ENCODE measurements around the gene ENO1.
A peak's percentile ranks its signal among the peaks of the same experiment; 100 is the strongest.
"Not testable (repeated sequence)": the region's sequence is repeated elsewhere in the genome, so short reads cannot be mapped to it uniquely, and the experiment has no call there.

ENO1 gene

DNA sequence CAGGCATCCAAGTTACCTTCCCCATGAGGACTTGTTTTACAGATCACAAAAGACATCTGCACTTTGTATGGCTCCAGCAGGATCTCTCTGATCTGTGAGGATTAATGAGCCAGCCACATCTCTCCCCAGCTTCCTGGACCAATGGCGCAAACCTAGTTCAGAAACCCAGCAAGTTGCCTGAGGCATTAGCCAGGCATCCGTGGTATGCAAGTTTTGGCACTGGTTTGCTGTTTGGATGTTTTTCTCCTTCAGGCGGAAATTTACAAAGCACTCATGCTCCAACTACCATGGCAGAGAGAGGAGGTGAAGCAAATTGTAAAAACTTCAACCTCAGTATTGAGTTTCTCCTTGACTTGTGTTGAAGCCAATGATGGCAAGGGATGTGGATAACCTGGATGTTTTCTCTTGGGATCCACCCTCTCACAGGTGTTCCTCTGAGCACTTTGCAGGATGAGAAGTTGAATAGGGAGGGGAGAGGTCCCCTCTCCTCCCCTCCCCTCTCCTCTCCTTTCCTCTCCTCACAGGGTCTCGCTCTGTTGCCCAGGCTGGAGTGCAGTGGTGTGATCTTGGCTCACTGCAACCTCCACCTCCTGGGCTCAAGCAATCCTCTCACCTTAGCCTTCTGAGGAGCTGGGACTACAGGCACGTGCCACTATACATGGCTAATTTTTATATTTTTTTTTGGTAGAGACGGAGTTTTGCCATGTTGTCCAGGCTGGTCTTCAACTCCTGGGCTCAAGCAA, 25.6 kb upstream of the ENO1 start:
- TF ChIP-seq, protein P1, sequence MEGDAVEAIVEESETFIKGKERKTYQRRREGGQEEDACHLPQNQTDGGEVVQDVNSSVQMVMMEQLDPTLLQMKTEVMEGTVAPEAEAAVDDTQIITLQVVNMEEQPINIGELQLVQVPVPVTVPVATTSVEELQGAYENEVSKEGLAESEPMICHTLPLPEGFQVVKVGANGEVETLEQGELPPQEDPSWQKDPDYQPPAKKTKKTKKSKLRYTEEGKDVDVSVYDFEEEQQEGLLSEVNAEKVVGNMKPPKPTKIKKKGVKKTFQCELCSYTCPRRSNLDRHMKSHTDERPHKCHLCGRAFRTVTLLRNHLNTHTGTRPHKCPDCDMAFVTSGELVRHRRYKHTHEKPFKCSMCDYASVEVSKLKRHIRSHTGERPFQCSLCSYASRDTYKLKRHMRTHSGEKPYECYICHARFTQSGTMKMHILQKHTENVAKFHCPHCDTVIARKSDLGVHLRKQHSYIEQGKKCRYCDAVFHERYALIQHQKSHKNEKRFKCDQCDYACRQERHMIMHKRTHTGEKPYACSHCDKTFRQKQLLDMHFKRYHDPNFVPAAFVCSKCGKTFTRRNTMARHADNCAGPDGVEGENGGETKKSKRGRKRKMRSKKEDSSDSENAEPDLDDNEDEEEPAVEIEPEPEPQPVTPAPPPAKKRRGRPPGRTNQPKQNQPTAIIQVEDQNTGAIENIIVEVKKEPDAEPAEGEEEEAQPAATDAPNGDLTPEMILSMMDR (IDR thresholded peaks at IDR 0.05; ENCODE audit: low read depth, low read length), result no peak
- peak; percentile 88 for DNase-seq (ENCODE audit: extremely low read depth, low read depth)

DNA sequence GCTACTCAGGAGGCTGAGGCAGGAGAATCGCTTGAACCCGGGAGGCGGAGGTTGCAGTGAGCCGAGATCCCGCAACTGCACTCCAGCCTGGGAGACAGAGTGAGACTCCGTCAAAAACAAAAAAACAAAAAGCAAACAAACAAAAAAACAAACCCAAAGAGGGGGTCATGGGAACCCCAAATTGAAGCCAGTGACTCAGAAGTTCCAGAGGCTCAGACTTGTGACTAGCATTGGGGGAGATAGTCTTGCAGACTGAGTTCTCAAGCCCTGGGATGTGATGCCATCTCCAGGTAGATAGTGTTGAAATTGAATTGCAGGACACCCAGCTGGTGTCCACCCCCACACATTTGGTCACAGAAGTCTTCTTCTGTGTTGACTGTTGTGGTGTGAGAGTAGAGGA, 24.9 kb upstream of the ENO1 start:
- TF ChIP-seq, protein P1 (IDR thresholded peaks at IDR 0.05; ENCODE audit: low read depth, low read length), result no peak
- DNase-seq (ENCODE audit: extremely low read depth, low read depth), result no peak

GRCh38 chr1:8902765-8903164, 24.3 kb upstream of the ENO1 start:
- TF ChIP-seq, protein P1 (IDR thresholded peaks at IDR 0.05; ENCODE audit: low read depth, low read length), result peak; percentile 12
- DNase-seq (ENCODE audit: extremely low read depth, low read depth), result no peak

- DNase-seq (ENCODE audit: extremely low read depth, low read depth), result not testable (repeated sequence)
Measured at GRCh38 chr1:8900684-8901083, 22.2 kb upstream of the ENO1 start.

GRCh38 chr1:8899046-8899445, 20.6 kb upstream of the ENO1 start:
- no peak for DNase-seq (ENCODE audit: extremely low read depth, low read depth)
- TF ChIP-seq, protein P1 (IDR thresholded peaks at IDR 0.05; ENCODE audit: low read depth, low read length), result no peak

- DNase-seq (ENCODE audit: extremely low read depth, low read depth), result not testable (repeated sequence)
Measured at GRCh38 chr1:8898418-8898817, 19.9 kb upstream of the ENO1 start.

DNA sequence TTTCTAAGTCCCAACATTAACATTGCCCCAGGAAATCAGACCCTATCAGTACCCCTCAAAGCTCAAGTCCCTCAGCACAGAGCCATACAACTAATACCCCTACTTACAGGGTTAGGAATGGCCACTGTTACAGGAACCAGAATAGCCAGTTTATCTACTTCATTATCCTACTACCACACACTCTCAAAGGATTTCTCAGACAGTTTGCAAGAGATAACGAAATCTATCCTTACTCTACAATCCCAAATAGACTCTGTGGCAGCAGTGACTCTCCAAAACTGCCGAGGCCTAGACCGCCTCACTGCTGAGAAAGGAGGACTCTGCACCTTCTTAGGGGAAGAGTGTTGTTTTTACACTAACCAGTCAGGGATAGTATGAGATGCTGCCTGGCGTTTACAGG, 19.0 kb upstream of the ENO1 start:
- not testable (repeated sequence) for DNase-seq (ENCODE audit: extremely low read depth, low read depth)

DNA sequence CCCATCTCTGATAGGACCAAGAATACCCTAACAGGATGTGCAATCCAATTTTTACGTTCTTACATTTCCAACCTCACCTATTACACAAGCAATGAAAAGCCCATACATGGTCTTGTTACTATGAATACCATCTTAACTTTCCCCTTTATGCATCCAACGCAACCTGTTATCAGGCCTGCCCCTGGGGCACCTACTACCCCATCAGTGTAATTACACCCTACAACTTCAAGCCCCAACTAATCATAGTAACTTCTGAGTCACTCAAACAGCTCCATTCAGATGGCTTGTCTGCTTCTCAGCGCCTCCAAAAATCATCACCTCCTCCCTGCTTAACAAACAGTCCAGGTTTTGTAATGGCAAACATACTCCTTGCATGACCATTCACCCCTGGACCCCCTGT, 18.3 kb upstream of the ENO1 start:
- DNase-seq (ENCODE audit: extremely low read depth, low read depth), result not testable (repeated sequence)

DNA sequence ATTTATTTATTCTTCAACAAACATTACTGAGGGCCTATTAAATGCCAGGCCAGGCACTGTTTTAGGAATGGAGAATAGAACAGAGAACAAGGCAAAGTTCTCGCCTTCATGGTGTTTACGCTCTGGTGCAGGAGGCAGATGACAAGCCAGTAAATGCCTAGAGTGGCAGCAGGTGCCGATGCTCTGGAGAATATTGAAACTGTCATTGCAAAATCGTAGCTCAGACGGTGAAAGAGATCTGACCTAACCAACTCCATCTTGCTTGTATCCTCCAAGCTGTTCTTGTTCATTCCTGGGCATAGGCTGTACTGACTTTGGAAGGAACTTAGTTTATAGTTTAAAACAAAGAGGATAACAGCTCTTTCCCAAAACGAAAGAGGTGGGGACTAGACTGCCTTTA, 13.5 kb upstream of the ENO1 start:
- no peak for DNase-seq (ENCODE audit: extremely low read depth, low read depth)
- TF ChIP-seq, protein P1 (IDR thresholded peaks at IDR 0.05; ENCODE audit: low read depth, low read length), result no peak

DNA sequence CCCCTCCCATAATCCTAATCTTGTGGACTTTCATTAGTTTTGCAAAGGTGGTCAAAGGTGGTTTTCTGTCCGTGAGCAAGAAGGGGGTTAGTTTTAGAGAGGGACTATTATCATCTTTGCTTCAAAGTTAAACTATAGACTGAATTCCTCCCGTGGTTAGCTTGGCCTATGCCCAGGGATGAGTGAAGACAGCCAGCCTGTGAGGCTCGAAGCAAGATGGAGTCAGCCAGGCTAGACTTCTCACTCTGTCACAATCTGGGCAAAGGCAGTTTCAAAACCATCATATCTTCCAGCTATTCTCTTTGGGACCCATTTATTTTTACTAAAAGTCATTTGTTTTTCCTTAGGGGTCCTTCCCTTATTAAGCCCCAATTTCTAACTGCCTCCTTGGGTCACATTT, 12.9 kb upstream of the ENO1 start:
- no peak for DNase-seq (ENCODE audit: extremely low read depth, low read depth)
- TF ChIP-seq, protein P1 (IDR thresholded peaks at IDR 0.05; ENCODE audit: low read depth, low read length), result no peak
